Mucosa of rectum (tissue), 2 donors: ENCODE data around the gene ST3GAL4.
"Not testable (repeated sequence)": the region's sequence is repeated elsewhere in the genome, so short reads cannot be mapped to it uniquely, and the experiment has no call there.

ENCODE experiments used
- H3K27ac ChIP-seq, 2 donors: one replicate each; pipeline ENCODE4 v1.7.0; 2013; ENCODE audit warnings: inconsistent platforms in 2 of 2, low read depth in 2 of 2, low read length in 2 of 2
- H3K27me3 ChIP-seq, 2 donors: one replicate each; pipeline ENCODE4 v1.7.0; 2013; ENCODE audit warnings: low read length in 2 of 2; ENCODE audit not compliant: control insufficient read depth in 2 of 2, insufficient read depth in 2 of 2
- H3K36me3 ChIP-seq, 2 donors: one replicate each; pipeline ENCODE4 v1.7.0; 2013; ENCODE audit warnings: low read length in 2 of 2; ENCODE audit not compliant: control insufficient read depth in 2 of 2, insufficient read depth in 2 of 2
- H3K4me1 ChIP-seq, 2 donors: one replicate each; pipeline ENCODE4 v1.7.0; 2013; ENCODE audit warnings: low read length in 2 of 2, mild to moderate bottlenecking in 1 of 2; ENCODE audit not compliant: control insufficient read depth in 2 of 2, insufficient read depth in 2 of 2
- H3K4me3 ChIP-seq, 2 donors: one replicate each; pipeline ENCODE4 v1.7.0; 2013; ENCODE audit warnings: low read length in 2 of 2
- H3K9ac ChIP-seq, 2 donors: one replicate each; pipeline ENCODE4 v1.7.0; 2013; ENCODE audit warnings: low read length in 2 of 2, low read depth in 1 of 2, mild to moderate bottlenecking in 1 of 2
- H3K9me3 ChIP-seq, 2 donors: one replicate each; pipeline ENCODE4 v1.7.0; 2013; ENCODE audit warnings: low read length in 2 of 2; ENCODE audit not compliant: control insufficient read depth in 2 of 2
- donor health status: healthy.
- donor health status: Normal muscosa, but diverticular disease.

The ST3GAL4 gene

DNA sequence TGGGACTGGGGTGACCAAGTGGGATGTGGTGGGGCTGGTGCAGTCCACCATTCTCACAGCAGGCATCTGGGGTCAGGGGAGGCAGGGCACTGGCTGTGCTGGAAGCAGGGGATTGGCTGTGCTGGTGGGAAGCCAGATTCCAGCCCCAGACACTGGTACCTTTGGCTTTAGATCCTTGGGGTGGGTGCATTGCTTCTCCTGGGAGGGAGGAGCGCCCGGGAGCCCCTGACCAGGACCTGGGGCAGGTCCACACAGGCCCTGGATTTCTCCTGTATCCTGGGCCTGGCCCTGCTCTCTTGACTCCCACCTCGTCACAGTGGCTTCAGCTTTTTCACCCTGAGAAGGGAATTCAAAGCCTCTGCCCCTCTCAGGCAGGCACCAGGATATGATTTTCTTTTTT lies 38.5 kb downstream of the ST3GAL4 start:
- no peaks in the 10 kb centered on the region for H3K9me3 ChIP-seq
- H3K27ac ChIP-seq = no peak overlapping the region
- H3K27me3 ChIP-seq = no peaks in the 10 kb centered on the region
- peaks cover 9 to 13% of the 10 kb centered on the region in 2 donors for H3K4me1 ChIP-seq
- no peak overlapping the region for H3K4me3 ChIP-seq
- H3K9ac ChIP-seq = no peak overlapping the region
- no peaks in the 10 kb centered on the region for H3K36me3 ChIP-seq

DNA sequence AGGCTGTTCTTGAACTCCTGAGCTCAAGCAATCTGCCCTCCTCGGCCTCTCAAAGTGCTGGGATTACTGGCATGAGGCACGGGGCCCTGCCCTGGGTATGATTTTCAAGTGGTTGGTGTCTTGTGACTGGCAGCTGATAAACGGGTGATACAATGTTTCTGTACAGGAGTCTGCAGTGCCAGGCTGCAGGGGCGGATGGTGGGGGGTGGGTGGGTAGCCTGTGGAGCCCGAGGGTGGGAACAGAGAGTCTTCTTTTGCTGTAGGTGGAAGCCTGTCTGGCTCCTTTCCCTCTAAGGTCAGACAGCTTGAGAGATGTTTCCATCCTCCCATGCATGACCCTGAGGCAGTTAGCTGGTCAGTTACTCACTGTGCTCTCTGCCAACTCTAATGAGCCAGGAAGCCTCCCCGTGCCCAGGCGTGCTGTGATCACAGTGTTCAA lies 39.2 kb downstream of the ST3GAL4 start:
- H3K9me3 ChIP-seq, H3K27ac ChIP-seq, H3K27me3 ChIP-seq, H3K4me3 ChIP-seq, H3K9ac ChIP-seq, H3K36me3 ChIP-seq: not testable (repeated sequence)
- H3K4me1 ChIP-seq = peaks cover 9 to 13% of the 10 kb centered on the region in 2 donors

DNA sequence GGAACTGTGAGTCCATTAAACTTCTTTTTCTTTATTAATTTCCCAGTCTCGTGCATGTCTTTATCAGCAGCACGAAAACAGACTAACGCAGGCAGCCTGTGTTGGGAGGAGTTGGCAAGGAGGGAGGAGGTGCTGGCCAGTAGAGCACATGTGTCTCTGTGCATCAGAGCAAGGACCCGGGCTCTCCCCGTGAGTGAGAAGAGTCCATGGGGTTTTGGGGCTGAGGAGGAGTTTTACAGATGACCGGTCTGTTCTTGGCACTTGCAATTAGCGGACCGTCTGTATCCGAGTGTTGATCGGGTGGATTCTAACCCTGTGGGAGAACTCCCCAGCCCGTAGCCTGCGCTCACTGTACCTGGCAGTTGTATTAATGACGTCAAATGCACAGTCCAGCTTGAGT lies 40.3 kb downstream of the ST3GAL4 start:
- H3K9me3 ChIP-seq, H3K27me3 ChIP-seq, H3K4me3 ChIP-seq, H3K27ac ChIP-seq, H3K36me3 ChIP-seq, H3K9ac ChIP-seq: not testable (repeated sequence)
- peaks cover 9 to 13% of the 10 kb centered on the region in 2 donors for H3K4me1 ChIP-seq

DNA sequence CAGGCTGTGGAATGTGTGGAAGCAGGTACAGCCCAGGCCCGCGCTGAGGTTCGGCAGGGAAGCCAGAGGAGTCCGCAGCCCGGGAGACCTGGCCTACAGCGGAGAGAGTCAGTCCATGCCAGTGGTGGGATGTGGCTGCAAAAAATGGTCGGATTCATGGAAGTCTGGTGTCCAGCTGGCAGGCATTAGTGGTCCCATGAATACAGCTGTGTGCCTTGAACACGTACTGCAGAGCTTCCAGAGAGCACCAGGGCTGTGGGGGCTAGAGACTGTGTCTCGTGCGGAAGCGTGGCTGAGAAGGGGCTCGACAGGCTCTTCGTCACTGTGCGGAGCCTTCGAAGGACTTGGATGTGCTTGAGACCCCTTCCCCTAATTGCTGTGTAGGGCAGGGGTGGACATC lies 40.8 kb downstream of the ST3GAL4 start:
- H3K9ac ChIP-seq, H3K4me3 ChIP-seq, H3K9me3 ChIP-seq, H3K27me3 ChIP-seq, H3K36me3 ChIP-seq, H3K27ac ChIP-seq: not testable (repeated sequence)
- H3K4me1 ChIP-seq = peaks cover 9 to 13% of the 10 kb centered on the region in 2 donors

DNA sequence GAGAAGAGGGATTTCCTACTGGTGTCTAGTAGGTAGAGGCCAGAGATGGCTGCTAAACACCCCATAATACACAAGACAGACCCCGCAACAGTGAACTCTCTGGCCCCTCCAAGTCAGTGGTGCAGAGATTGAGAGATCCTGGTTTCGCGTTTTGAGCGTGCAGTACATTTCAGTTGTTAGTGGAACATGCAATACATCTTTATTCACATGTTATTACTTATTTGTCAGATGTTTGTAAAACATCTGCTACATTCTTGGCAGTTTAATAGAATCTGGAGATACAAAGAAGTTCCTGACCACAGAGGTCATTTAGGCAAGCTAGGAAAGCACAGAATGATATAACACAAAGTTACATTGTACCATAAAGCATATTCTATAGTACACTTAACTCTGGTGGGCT lies 41.5 kb downstream of the ST3GAL4 start:
- Histone ChIP-seq H3K9me3 (no peaks in the 10 kb centered on the region), H3K27ac (no peak overlapping the region), H3K4me3 (no peak overlapping the region), H3K36me3 (no peaks in the 10 kb centered on the region), H3K27me3 (no peaks in the 10 kb centered on the region), H3K9ac (no peak overlapping the region), H3K4me1 (peaks cover 5 to 10% of the 10 kb centered on the region in 2 donors)

DNA sequence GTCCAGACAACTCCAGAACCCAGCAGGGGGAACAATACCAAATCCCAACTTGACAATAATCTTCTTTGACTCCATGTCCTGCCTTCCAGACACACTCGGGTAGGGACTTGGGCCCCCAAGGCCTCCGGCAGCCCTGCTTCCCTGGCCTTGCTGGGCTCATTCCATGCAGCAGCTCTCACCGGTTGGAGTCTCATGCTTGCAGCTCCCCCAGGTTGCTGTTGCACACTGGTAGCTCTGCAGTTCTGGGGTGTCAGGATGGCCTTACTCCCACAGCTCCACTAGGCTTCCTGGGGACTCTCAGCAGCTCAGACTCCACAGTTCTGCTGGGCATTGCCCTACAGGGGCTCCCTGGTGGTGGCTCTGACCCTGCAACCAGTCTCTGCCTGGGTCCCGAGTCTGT lies 42.8 kb downstream of the ST3GAL4 start:
- Histone ChIP-seq H3K9ac (no peak overlapping the region), H3K4me1 (peaks cover 7 to 9% of the 10 kb centered on the region in 2 donors), H3K9me3 (no peaks in the 10 kb centered on the region), H3K27me3 (no peaks in the 10 kb centered on the region), H3K36me3 (no peaks in the 10 kb centered on the region), H3K27ac (no peak overlapping the region), H3K4me3 (no peak overlapping the region)

DNA sequence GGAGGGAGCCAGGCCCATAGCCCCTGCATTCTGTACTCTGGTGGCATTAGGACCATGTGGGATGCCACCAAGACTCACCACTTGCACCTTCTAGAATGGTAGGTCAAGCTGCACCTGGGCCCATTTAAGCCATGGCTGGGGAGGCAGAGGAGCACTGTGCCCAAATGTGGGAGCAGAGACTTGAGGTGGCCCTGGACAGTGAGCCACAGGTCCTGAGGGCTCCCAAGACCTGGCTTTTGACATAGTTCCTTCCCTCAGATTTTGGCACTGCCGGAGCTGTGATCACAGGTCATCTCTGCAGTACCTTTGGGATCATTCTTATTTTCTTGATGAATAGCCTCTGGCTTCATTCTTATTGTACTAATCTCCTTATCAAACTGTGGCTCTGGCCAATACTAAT lies 43.2 kb downstream of the ST3GAL4 start:
- Histone ChIP-seq H3K9me3 (no peaks in the 10 kb centered on the region), H3K4me3 (no peak overlapping the region), H3K27ac (no peak overlapping the region), H3K9ac (no peak overlapping the region), H3K4me1 (peaks cover 11 to 12% of the 10 kb centered on the region in 2 donors), H3K36me3 (no peaks in the 10 kb centered on the region), H3K27me3 (no peaks in the 10 kb centered on the region)

DNA sequence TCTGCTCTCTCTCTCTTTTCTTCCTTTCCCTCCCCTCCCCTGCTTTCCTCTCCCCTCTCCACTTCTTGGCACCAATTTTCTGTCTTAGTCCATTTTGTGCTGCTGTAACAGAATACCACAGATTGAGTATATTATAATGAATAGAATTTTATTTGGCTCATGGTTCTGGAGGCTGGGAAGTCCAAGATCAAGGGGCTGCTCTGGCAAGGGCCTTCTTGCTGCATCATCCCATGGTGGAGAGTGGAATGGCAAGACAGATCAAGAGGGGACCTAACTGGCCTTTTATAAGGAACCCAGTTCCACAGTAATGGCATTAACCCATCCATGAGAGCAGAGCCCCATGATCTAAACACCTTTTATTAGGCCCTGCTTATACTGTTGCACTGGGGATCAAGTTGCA lies 44.5 kb downstream of the ST3GAL4 start:
- H3K4me3 ChIP-seq = no peak overlapping the region
- H3K27me3 ChIP-seq = no peaks in the 10 kb centered on the region
- H3K36me3 ChIP-seq = no peaks in the 10 kb centered on the region
- no peak overlapping the region for H3K9ac ChIP-seq
- peaks cover 18 to 24% of the 10 kb centered on the region in 2 donors for H3K4me1 ChIP-seq
- H3K27ac ChIP-seq = no peak overlapping the region
- no peaks in the 10 kb centered on the region for H3K9me3 ChIP-seq

DNA sequence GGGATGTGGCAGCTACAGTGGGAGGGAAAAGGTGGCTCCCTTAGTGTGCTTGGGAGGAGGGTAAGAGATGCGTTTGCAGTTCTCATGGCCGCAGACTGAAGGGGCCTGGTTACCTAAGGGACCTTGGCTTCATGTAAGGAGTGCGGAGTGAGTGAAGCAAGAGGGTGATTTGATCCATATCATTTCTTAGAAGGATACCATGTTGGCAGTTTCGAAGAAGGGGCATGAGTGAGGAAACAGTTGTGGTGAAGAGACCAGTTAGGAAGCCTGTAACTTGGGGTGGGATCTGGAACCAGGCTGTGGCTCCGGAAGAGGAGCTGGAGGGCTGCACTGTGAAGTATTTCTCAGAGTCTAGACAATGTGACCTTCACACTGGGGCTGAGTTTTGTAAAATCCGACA lies 45.0 kb downstream of the ST3GAL4 start:
- Histone ChIP-seq H3K4me1 (peaks cover 21 to 28% of the 10 kb centered on the region in 2 donors), H3K9me3 (no peaks in the 10 kb centered on the region), H3K27me3 (no peaks in the 10 kb centered on the region), H3K9ac (no peak overlapping the region), H3K4me3 (no peak overlapping the region), H3K27ac (no peak overlapping the region), H3K36me3 (no peaks in the 10 kb centered on the region)

DNA sequence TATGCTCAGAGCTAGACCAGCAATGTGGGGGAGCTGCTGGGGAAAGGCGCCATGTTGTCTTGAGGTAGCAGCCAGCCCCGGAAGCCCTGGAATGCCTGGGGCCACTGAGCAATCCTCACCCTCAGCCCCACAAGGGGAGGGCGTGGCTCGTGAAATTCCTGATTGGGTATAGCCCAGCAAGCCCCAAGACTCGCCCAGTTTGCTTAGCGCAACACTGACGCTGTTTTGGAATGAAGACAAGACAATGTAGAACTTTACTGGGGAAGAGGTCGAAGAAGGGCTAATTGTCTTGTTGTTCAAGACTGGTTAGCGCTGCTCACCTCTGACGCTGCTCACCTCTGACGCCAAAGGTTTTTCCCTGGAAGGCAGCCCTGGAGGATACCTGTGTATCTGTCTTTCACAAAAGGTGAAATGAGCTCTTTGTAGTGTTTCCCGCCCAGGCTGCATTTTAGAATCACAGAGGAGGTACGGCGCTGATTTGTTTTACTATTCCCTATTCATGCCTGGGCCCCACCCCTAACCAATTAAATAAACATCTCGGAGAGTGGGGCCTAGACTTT lies 47.6 kb downstream of the ST3GAL4 start:
- Histone ChIP-seq H3K27ac (peak overlapping the region; percentile 75 to 87), H3K27me3 (no peaks in the 10 kb centered on the region), H3K4me1 (peaks cover 21 to 42% of the 10 kb centered on the region in 2 donors), H3K36me3 (peaks cover 9 to 12% of the 10 kb centered on the region in 2 donors), H3K9me3 (no peaks in the 10 kb centered on the region), H3K4me3 (peak overlapping the region in 1 of 2 donors; percentile 19), H3K9ac (peak overlapping the region in 1 of 2 donors; percentile 24)

DNA sequence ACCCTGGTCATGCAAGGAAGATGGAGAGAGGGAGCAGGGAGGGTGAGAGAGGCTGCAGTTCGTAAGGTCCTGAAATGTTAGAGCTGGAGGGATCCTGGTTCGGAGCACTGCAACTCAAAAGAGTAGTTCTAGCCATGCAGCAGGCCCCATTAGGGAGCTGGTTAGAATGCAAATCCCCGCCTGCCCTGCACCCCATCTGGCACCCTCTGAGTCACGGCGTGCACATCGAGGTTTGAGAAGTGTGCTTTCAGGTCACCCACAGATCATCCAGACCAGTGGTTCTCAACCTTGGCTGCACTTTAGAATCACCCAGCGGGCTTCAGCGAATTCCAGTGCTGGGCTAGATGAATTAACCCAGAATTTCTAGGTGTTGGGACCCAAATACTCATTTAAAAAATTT lies 48.2 kb downstream of the ST3GAL4 start:
- H3K4me1 ChIP-seq = peaks cover 21 to 48% of the 10 kb centered on the region in 2 donors
- no peaks in the 10 kb centered on the region for H3K9me3 ChIP-seq
- peak overlapping the region in 1 of 2 donors; percentile 24 for H3K9ac ChIP-seq
- H3K27me3 ChIP-seq = no peaks in the 10 kb centered on the region
- H3K27ac ChIP-seq = peak overlapping the region; percentile 75 to 87
- no peak overlapping the region for H3K4me3 ChIP-seq
- H3K36me3 ChIP-seq = peaks cover 13 to 18% of the 10 kb centered on the region in 2 donors
